ENCODE data around the gene NCOA1. TPM values are rescaled to one million over a fixed set of nuclear protein-coding genes. Genes with fewer than 3 reads are reported as not detected.

The NCOA1 gene
- total RNA-seq = 48.4 TPM

GRCh38 chr2:24490690-24491541, at the start of gene NCOA1:
Gene NCOA1 (plus strand): TSS chr2:24491254. CDS start chr2:24658678, 167,424 bp downstream.
- DNase-seq (ENCODE audit: extremely low spot score in 2 of 2) = peak in 1 of 2 donors; percentile 90
- no peak for TF ChIP-seq POLR2A (IDR thresholded peaks at IDR 0.05)
- TF ChIP-seq POLR2AphosphoS5 (IDR thresholded peaks at IDR 0.05; ENCODE audit: insufficient read depth in 1 of 2, low read depth in 1 of 2) = peak in 1 of 2 donors; percentile 89
- Histone ChIP-seq H3K36me3 (no peaks in the 10 kb centered on the region), H3K9me3 (no peaks in the 10 kb centered on the region), H3K4me3 (peak within 1 kb of the TSS; percentile 85 to 88), H3K4me1 (peaks cover 48% of the 10 kb centered on the region), H3K27me3 (no peaks in the 10 kb centered on the region), H3K27ac (peak within 1 kb of the TSS; percentile 94)
- intact Hi-C loops (cut with DNase I) = loop anchor here (10.0 kb wide), 1 partner anchor 56 kb away; no protein-coding TSS in a partner anchor

GRCh38 chr2:24448797-24449196, 42.3 kb upstream of the NCOA1 start:
- H3K4me3 ChIP-seq = no peak overlapping the region
- DNase-seq (ENCODE audit: extremely low spot score in 2 of 2) = no peak
- no peaks in the 10 kb centered on the region for H3K36me3 ChIP-seq
- no peaks in the 10 kb centered on the region for H3K27me3 ChIP-seq
- peaks cover 9% of the 10 kb centered on the region for H3K4me1 ChIP-seq
- no peak overlapping the region for H3K27ac ChIP-seq
- TF ChIP-seq POLR2AphosphoS5 (IDR thresholded peaks at IDR 0.05; ENCODE audit: insufficient read depth in 1 of 2, low read depth in 1 of 2) (no peak), POLR2A (IDR thresholded peaks at IDR 0.05) (no peak), CTCF (IDR thresholded peaks at IDR 0.05) (no peak)
- intact Hi-C loops (cut with DNase I) = no loop called here
- no peaks in the 10 kb centered on the region for H3K9me3 ChIP-seq

GRCh38 chr2:24449344-24449743, 41.7 kb upstream of the NCOA1 start:
- H3K4me3 ChIP-seq = no peak overlapping the region
- TF ChIP-seq POLR2A (IDR thresholded peaks at IDR 0.05) (no peak), CTCF (IDR thresholded peaks at IDR 0.05) (no peak), POLR2AphosphoS5 (IDR thresholded peaks at IDR 0.05; ENCODE audit: insufficient read depth in 1 of 2, low read depth in 1 of 2) (no peak)
- H3K27me3 ChIP-seq = no peaks in the 10 kb centered on the region
- intact Hi-C loops (cut with DNase I) = no loop called here
- peaks cover 11% of the 10 kb centered on the region for H3K4me1 ChIP-seq
- no peak overlapping the region for H3K27ac ChIP-seq
- no peaks in the 10 kb centered on the region for H3K9me3 ChIP-seq
- no peak for DNase-seq (ENCODE audit: extremely low spot score in 2 of 2)
- H3K36me3 ChIP-seq = no peaks in the 10 kb centered on the region

- no peak for DNase-seq (ENCODE audit: extremely low spot score in 2 of 2)
- intact Hi-C loops (cut with DNase I) = no loop called here
- Histone ChIP-seq H3K9me3 (no peaks in the 10 kb centered on the region), H3K27ac (peak overlapping the region; percentile 30), H3K36me3 (no peaks in the 10 kb centered on the region), H3K4me3 (no peak overlapping the region), H3K4me1 (peaks cover 13% of the 10 kb centered on the region), H3K27me3 (no peaks in the 10 kb centered on the region)
- TF ChIP-seq POLR2A (IDR thresholded peaks at IDR 0.05) (no peak), POLR2AphosphoS5 (IDR thresholded peaks at IDR 0.05; ENCODE audit: insufficient read depth in 1 of 2, low read depth in 1 of 2) (no peak), CTCF (IDR thresholded peaks at IDR 0.05) (no peak)
These were observed 39.1 kb upstream of the NCOA1 start for GRCh38 chr2:24451805-24452501.

GRCh38 chr2:24452502-24452885, 38.6 kb upstream of the NCOA1 start:
- H3K4me3 ChIP-seq = no peak overlapping the region
- intact Hi-C loops (cut with DNase I) = no loop called here
- H3K36me3 ChIP-seq = no peaks in the 10 kb centered on the region
- H3K27ac ChIP-seq = peak overlapping the region; percentile 30
- TF ChIP-seq POLR2A (IDR thresholded peaks at IDR 0.05) = no peak
- TF ChIP-seq POLR2AphosphoS5 (IDR thresholded peaks at IDR 0.05; ENCODE audit: insufficient read depth in 1 of 2, low read depth in 1 of 2) = no peak
- no peak for TF ChIP-seq CTCF (IDR thresholded peaks at IDR 0.05)
- no peak for DNase-seq (ENCODE audit: extremely low spot score in 2 of 2)
- peaks cover 16% of the 10 kb centered on the region for H3K4me1 ChIP-seq
- H3K9me3 ChIP-seq = no peaks in the 10 kb centered on the region
- no peaks in the 10 kb centered on the region for H3K27me3 ChIP-seq

Measured in vagina (tissue), 2 donors.